Kidney (tissue), 14 donors: ENCODE data around the gene MPZL1. TPM values are rescaled to one million over a fixed set of nuclear protein-coding genes. Genes with fewer than 3 reads are reported as not detected.

Experiments
- DNase-seq, 5 donors: peaks; one replicate each; pipeline ENCODE4 v3.0.0-alpha.2; 2013 to 2020
- FAIRE-seq: peaks from 2 replicates; lab custom pipeline; 2012; peaks lifted over from hg19 to GRCh38; lab: Jason Lieb, UNC
- H3K27ac ChIP-seq, 2 donors: one replicate each; pipeline ENCODE4 v1.7.0; 2013; ENCODE audit warnings: low read depth in 2 of 2, low read length in 2 of 2, inconsistent platforms in 1 of 2
- H3K27me3 ChIP-seq: one replicate; pipeline ENCODE4 v1.7.1; 2013; ENCODE audit warnings: low read length, inconsistent platforms; ENCODE audit not compliant: control insufficient read depth, insufficient read depth
- H3K36me3 ChIP-seq, 3 donors: one replicate each; pipeline versions ENCODE4 v1.7.0 to v1.7.1; 2013; ENCODE audit warnings: low read length in 3 of 3, control low read depth in 1 of 3, inconsistent platforms in 1 of 3; ENCODE audit not compliant: insufficient read depth in 3 of 3, control insufficient read depth in 2 of 3
- H3K4me1 ChIP-seq, 3 donors: one replicate each; pipeline versions ENCODE4 v1.7.0 to v1.7.1; 2013; ENCODE audit warnings: low read length in 3 of 3, inconsistent platforms in 1 of 3, low read depth in 1 of 3; ENCODE audit not compliant: control insufficient read depth in 2 of 3, insufficient read depth in 2 of 3
- H3K4me3 ChIP-seq, 3 donors: one replicate each; pipeline versions ENCODE4 v1.7.0 to v1.8.1; 2013; ENCODE audit warnings: low read length in 3 of 3, control low read depth in 1 of 3, inconsistent platforms in 1 of 3
- H3K9ac ChIP-seq, 3 donors: one replicate each; pipeline versions ENCODE4 v1.7.0 to v1.7.1; 2013; ENCODE audit warnings: low read length in 3 of 3, control low read depth in 1 of 3, inconsistent platforms in 1 of 3
- H3K9me3 ChIP-seq, 3 donors: one replicate each; pipeline versions ENCODE4 v1.7.0 to v1.7.1; 2013; ENCODE audit warnings: low read length in 3 of 3, control low read depth in 1 of 3, inconsistent platforms in 1 of 3; ENCODE audit not compliant: control insufficient read depth in 2 of 3, insufficient read depth in 1 of 3
- intact Hi-C: fragments of 100-400 bp; cut with DNase I; formaldehyde crosslinking; loops from one replicate; pipeline ENCODE4 v1.11.1; 2022
- polyA plus RNA-seq: library from polyadenylated mRNA; stranded (reverse); fragments of 350-450 nt; fragmentation: Illumina TruSeq; extraction: RNeasy Lipid Tissue Mini Kit (QIAGEN cat#74804); gene quantifications from one replicate; pipeline ENCODE4 v1.2.3, GENCODE V29; 2014; ENCODE audit warnings: low read depth, low replicate concordance; ENCODE audit not compliant: insufficient read depth
- total RNA-seq: library from RNA; stranded (reverse); fragmentation: NEBNext Ultra II Directional; extraction: Animal tissue kit (Norgen Biotek cat#: 25700); gene quantifications from one replicate; pipeline ENCODE4 v1.2.1, GENCODE V29; 2021
- TF ChIP-seq, protein P1 (sequence below): IDR thresholded peaks from 3 replicates; pipeline ENCODE4 v1.5.1; 2012; ENCODE audit warnings: mild to moderate bottlenecking, moderate library complexity, borderline replicate concordance; ENCODE audit not compliant: insufficient read depth; ENCODE audit errors: extremely low read depth
- donor health status: control.
- donor health status: control.
- donor health status: control.
- donor health status: control.
- donor health status: control.
- donor health status: DM: yes; HTN: yes; CAD: no.
- donor health status: Normal renal cell carcinoma (clear cell type).

Gene MPZL1
- total and polyA plus RNA-seq, 2 donors from 2014 or later = 42.1 to 98.3 TPM

DNA sequence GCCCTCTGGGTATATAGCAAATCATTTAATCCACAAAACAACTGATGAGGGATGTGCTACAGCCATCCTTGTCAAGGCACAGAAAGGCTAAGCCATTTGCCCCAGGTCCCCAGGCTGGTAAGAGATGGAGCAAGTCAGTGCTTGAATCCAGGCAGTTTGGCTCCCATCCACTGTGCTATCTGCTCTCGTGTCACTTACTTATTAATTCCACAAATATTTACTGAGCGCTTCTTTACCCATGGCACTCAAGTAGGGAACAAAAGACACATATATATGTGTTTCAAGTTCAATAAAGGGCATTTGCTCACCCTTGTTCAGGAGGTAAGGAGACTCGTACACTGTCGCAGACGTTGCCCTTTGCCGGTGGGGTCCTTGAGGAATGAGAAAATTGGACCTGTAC lies 38.6 kb upstream of the MPZL1 start:
- Histone ChIP-seq H3K4me1 (peaks cover 0 to 6% (median 0%) of the 10 kb centered on the region in 3 donors), H3K27ac (no peak overlapping the region), H3K9ac (no peak overlapping the region), H3K27me3 (no peaks in the 10 kb centered on the region), H3K36me3 (peaks cover 0 to 3% (median 0%) of the 10 kb centered on the region in 3 donors), H3K9me3 (no peaks in the 10 kb centered on the region), H3K4me3 (no peak overlapping the region)
- DNase-seq (no peak), FAIRE-seq (no peak)
- intact Hi-C loops = no loop called here
- TF ChIP-seq, protein P1, sequence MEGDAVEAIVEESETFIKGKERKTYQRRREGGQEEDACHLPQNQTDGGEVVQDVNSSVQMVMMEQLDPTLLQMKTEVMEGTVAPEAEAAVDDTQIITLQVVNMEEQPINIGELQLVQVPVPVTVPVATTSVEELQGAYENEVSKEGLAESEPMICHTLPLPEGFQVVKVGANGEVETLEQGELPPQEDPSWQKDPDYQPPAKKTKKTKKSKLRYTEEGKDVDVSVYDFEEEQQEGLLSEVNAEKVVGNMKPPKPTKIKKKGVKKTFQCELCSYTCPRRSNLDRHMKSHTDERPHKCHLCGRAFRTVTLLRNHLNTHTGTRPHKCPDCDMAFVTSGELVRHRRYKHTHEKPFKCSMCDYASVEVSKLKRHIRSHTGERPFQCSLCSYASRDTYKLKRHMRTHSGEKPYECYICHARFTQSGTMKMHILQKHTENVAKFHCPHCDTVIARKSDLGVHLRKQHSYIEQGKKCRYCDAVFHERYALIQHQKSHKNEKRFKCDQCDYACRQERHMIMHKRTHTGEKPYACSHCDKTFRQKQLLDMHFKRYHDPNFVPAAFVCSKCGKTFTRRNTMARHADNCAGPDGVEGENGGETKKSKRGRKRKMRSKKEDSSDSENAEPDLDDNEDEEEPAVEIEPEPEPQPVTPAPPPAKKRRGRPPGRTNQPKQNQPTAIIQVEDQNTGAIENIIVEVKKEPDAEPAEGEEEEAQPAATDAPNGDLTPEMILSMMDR = no peak

DNA sequence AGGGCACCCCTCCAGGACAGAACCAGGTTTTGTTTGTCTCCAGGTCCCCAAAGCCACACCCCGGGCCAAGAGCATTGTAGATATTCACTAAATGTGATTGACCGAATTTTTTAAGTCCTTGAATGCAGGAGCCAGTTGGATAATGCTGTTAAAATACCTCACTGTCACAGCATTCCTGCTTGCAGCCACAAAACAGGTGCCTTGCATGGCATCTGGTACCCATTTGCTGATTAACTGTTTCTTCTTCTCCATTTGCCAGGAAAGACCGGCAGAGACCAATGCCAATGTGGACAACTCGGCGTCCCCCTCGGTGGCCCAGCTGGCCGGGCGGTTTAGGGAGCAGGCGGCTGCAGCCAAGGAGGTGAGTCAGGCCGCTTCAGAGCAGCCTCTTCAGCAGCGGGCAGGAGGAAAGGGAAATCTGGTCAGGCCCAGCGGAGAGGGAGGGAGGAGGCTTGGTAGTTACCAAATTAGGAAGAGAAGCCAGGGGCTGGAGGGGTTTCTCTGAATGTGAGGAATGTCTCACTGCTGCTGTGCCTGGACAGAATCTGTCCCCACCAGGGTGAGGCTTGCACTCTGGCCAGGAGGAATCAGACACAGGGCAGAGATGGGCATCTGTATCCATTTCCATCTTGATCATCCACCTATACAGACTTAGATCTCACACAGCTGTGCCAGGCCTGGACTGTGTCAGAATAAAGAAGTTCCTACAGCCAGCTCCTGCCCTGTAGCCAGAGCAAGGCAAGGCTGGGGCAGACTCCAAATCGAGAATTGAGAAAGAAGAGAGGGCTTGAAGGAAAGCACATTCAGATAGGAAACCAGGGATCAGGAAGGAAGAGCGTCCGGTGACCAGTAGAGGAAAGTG lies 37.9 kb upstream of the MPZL1 start:
- Histone ChIP-seq H3K36me3 (peaks cover 0 to 3% (median 0%) of the 10 kb centered on the region in 3 donors), H3K9ac (no peak overlapping the region), H3K27me3 (no peaks in the 10 kb centered on the region), H3K4me3 (no peak overlapping the region), H3K4me1 (peaks cover 0 to 6% (median 0%) of the 10 kb centered on the region in 3 donors), H3K9me3 (no peaks in the 10 kb centered on the region), H3K27ac (no peak overlapping the region)
- intact Hi-C loops = no loop called here
- FAIRE-seq (no peak), DNase-seq (no peak)
- TF ChIP-seq, protein P1 = no peak

DNA sequence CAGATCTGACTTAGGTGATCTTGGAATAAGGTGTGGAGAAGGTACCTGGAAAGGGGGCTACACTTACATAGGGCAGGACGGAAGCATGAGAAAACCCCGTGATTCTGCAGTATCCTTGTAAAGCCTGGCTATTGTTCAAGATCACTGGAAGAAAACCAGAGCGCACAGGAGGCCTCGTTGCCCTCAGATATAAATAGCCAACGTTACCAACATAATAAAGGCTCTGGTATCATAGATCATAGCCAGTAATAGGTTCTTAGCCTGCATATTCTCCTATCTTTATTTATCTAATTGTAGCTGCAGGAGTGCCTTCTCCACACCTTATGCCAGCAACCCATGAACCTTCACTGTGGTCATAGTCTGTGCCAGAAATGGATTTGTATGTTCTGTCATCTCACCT lies 35.9 kb upstream of the MPZL1 start:
- H3K27me3 ChIP-seq = no peaks in the 10 kb centered on the region
- H3K4me3 ChIP-seq = no peak overlapping the region
- H3K9ac ChIP-seq = no peak overlapping the region
- TF ChIP-seq, protein P1 = no peak
- DNase-seq (no peak), FAIRE-seq (no peak)
- H3K27ac ChIP-seq = no peak overlapping the region
- peaks cover 0 to 3% (median 0%) of the 10 kb centered on the region in 3 donors for H3K36me3 ChIP-seq
- H3K4me1 ChIP-seq = peaks cover 0 to 5% (median 0%) of the 10 kb centered on the region in 3 donors
- H3K9me3 ChIP-seq = no peaks in the 10 kb centered on the region
- intact Hi-C loops = loop anchor here (5.0 kb wide), 1 partner anchor 84 kb away; no protein-coding TSS in a partner anchor
